HG03457 (cell line): ENCODE measurements around the gene ACAT2.
A peak's percentile ranks its signal among the peaks of the same experiment; 100 is the strongest.
"Not testable (repeated sequence)": the region's sequence is repeated elsewhere in the genome, so short reads cannot be mapped to it uniquely, and the experiment has no call there.

Source experiments
- ATAC-seq: cut with Tn5 transposase; IDR thresholded peaks from one replicate; pipeline ENCODE4 v1.9.1; 2021; ENCODE audit warnings: moderate number of reproducible peaks; ENCODE audit not compliant: unreplicated experiment

Gene ACAT2

GRCh38 chr6:159761873-159762680 lies at the start of gene ACAT2:
TSS of gene ACAT2 (plus strand) at chr6:159762045. CDS start at chr6:159762088, 43 bp downstream.
- ATAC-seq, result peak; percentile 94

GRCh38 chr6:159712389-159712788 lies 49.5 kb upstream of the ACAT2 start:
- not testable (repeated sequence) for ATAC-seq

- ATAC-seq, result no peak
Observed at GRCh38 chr6:159713984-159714383, 47.9 kb upstream of the ACAT2 start.

GRCh38 chr6:159714404-159714803 lies 47.4 kb upstream of the ACAT2 start:
- no peak for ATAC-seq

GRCh38 chr6:159715166-159715565 lies 46.7 kb upstream of the ACAT2 start:
- no peak for ATAC-seq

GRCh38 chr6:159715605-159716004 lies 46.2 kb upstream of the ACAT2 start:
- ATAC-seq, result no peak

GRCh38 chr6:159716247-159717096 lies 45.4 kb upstream of the ACAT2 start:
- ATAC-seq, result no peak

- ATAC-seq, result no peak
Observed at GRCh38 chr6:159718634-159719033, 43.2 kb upstream of the ACAT2 start.

- ATAC-seq, result no peak
Observed at GRCh38 chr6:159719287-159719686, 42.6 kb upstream of the ACAT2 start.

- no peak for ATAC-seq
Observed at GRCh38 chr6:159720708-159721107, 41.1 kb upstream of the ACAT2 start.

GRCh38 chr6:159721981-159722380 lies 39.9 kb upstream of the ACAT2 start:
- ATAC-seq, result not testable (repeated sequence)

GRCh38 chr6:159722655-159723054 lies 39.2 kb upstream of the ACAT2 start:
- no peak for ATAC-seq

GRCh38 chr6:159723259-159723658 lies 38.6 kb upstream of the ACAT2 start:
- no peak for ATAC-seq

- no peak for ATAC-seq
Observed at GRCh38 chr6:159724778-159725177, 37.1 kb upstream of the ACAT2 start.

GRCh38 chr6:159725208-159725607 lies 36.6 kb upstream of the ACAT2 start:
- not testable (repeated sequence) for ATAC-seq

- ATAC-seq, result peak; percentile 23
Observed at GRCh38 chr6:159726255-159726917, 35.5 kb upstream of the ACAT2 start.

- ATAC-seq, result peak; percentile 70
Observed at GRCh38 chr6:159726918-159727716, 34.7 kb upstream of the ACAT2 start, which contains the start of gene WTAP. TSS of gene WTAP (plus strand) at chr6:159727506. CDS start at chr6:159736266, 8,760 bp downstream.

- peak; percentile 27 for ATAC-seq
Observed at GRCh38 chr6:159727717-159728445, 34.0 kb upstream of the ACAT2 start.

- ATAC-seq, result no peak
Observed at GRCh38 chr6:159728531-159728964, 33.3 kb upstream of the ACAT2 start.
